K562 (cell line): ENCODE results near the gene NFATC2. TPM values are rescaled to one million over a fixed set of nuclear protein-coding genes. Genes with fewer than 3 reads are reported as not detected.

Experiments used
- BRCA1 ChIP-seq, 2 experiments: fragments of 450-650 bp in 1 of 2; sonication (generic) in 1 of 2; formaldehyde crosslinking in 1 of 2; IDR thresholded peaks; 2 replicates each; pipeline versions ENCODE4 v1.5.0 to v1.6.1; 2017 to 2020; ENCODE audit warnings: mild to moderate bottlenecking in 1 of 2, missing genetic modification reagents in 1 of 2
- CHD1 ChIP-seq: fragments of 200-600 bp; sonication (generic); IDR thresholded peaks from one replicate; pipeline ENCODE4 v1.6.1; 2012; ENCODE audit warnings: mild to moderate bottlenecking, moderate library complexity, low read length, inconsistent platforms
- EP300 ChIP-seq: IDR thresholded peaks from 2 replicates; pipeline ENCODE4 v1.6.1; 2012; ENCODE audit warnings: low read length, improper control_type of control experiment
- HDAC6 ChIP-seq: IDR thresholded peaks from 2 replicates; pipeline ENCODE4 v1.6.1; 2012; ENCODE audit warnings: low read depth, mild to moderate bottlenecking, control low read depth, inconsistent platforms, low read length, moderate library complexity
- IFI16 ChIP-seq: fragments of 250-450 bp; sonication (Bioruptor Pico); IDR thresholded peaks from 2 replicates; pipeline ENCODE4 v2.1.2; 2022; ENCODE audit warnings: mild to moderate bottlenecking, inconsistent platforms
- NCOA6 ChIP-seq: fragments of 450-650 bp; IDR thresholded peaks from 2 replicates; pipeline ENCODE4 v1.6.1; 2017; ENCODE audit warnings: mild to moderate bottlenecking
- RAD51 ChIP-seq: fragments of 450-650 bp; IDR thresholded peaks from 2 replicates; pipeline ENCODE4 v1.7.1; 2016; ENCODE audit warnings: low read depth, mild to moderate bottlenecking, borderline replicate concordance
- RB1 ChIP-seq: fragments of 450-650 bp; IDR thresholded peaks from 2 replicates; pipeline ENCODE4 v1.6.1; 2017; ENCODE audit warnings: low read depth, mild to moderate bottlenecking
- SMAD2 ChIP-seq: fragments of 150-350 bp; IDR thresholded peaks from 2 replicates; pipeline ENCODE4 v1.6.1; 2014; ENCODE audit warnings: low read depth, mild to moderate bottlenecking, low read length
- SMAD4 ChIP-seq: fragments of 250-450 bp; sonication (Bioruptor Pico); conservative IDR thresholded peaks from 2 replicates; pipeline ENCODE4 v1.8.0; 2021; ENCODE audit warnings: inconsistent platforms, mild to moderate bottlenecking, moderate library complexity
- SRSF7 ChIP-seq: fragments of 200-400 bp; formaldehyde crosslinking; optimal IDR thresholded peaks from 2 replicates; pipeline ENCODE3; 2017; ENCODE audit warnings: mild to moderate bottlenecking, low read depth, low read length
- TAF7 ChIP-seq: fragments of 450-650 bp; IDR thresholded peaks from 2 replicates; pipeline ENCODE4 v1.6.1; 2016; ENCODE audit warnings: missing genetic modification characterization, missing compliant biosample characterization
- TEAD1 ChIP-seq, 2 experiments: fragments of 450-650 bp in 1 of 2; sonication (generic) in 1 of 2; formaldehyde crosslinking; IDR thresholded peaks; 2 replicates each; pipeline versions ENCODE4 v1.4.0 to v1.8.0; 2020 to 2022; ENCODE audit warnings: mild to moderate bottlenecking in 2 of 2, missing genetic modification reagents in 1 of 2
- U2AF1 ChIP-seq: fragments of 200-400 bp; formaldehyde crosslinking; optimal IDR thresholded peaks from 2 replicates; pipeline ENCODE3; 2017; ENCODE audit warnings: mild to moderate bottlenecking, low read depth, low read length, moderate library complexity
- ZNF431 ChIP-seq: sonication (generic); formaldehyde crosslinking; IDR thresholded peaks from 2 replicates; pipeline ENCODE4 v1.8.0; 2022; ENCODE audit warnings: mild to moderate bottlenecking, missing genetic modification reagents
- ZNF561 ChIP-seq: fragments of 450-650 bp; formaldehyde crosslinking; conservative IDR thresholded peaks from 2 replicates; pipeline ENCODE4 v1.4.0; 2020; ENCODE audit warnings: mild to moderate bottlenecking, moderate library complexity
- ZNF583 ChIP-seq: fragments of 250-450 bp; sonication (Bioruptor Pico); IDR thresholded peaks from 2 replicates; pipeline ENCODE4 v1.4.0; 2020
- ZNF644 ChIP-seq: fragments of 200-800 bp; sonication (Bioruptor generic); IDR thresholded peaks from 2 replicates; pipeline ENCODE4 v1.6.1; 2016; ENCODE audit warnings: low read depth, missing genetic modification characterization, missing compliant biosample characterization
- ZNF780A ChIP-seq: fragments of 250-450 bp; sonication (Bioruptor Pico); IDR thresholded peaks from 2 replicates; pipeline ENCODE4 v1.5.0; 2021; ENCODE audit warnings: mild to moderate bottlenecking
- ZZZ3 ChIP-seq: fragments of 450-650 bp; IDR thresholded peaks from 2 replicates; pipeline ENCODE4 v1.6.1; 2016; ENCODE audit warnings: antibody characterized with exemption, mild to moderate bottlenecking, moderate library complexity
- polyA plus RNA-seq, 8 experiments: library from polyadenylated mRNA; depleted of rRNA in 4 of 8; stranded (reverse) in 5 of 8; unstranded in 3 of 8; fragments of >200 nt; fragmentation: Nextera tagmentation in 2 of 8; fragmentation: Illumina TruSeq in 1 of 8; extraction: Ambion mirVana in 2 of 8; extraction: Trizol in 1 of 8; gene quantifications; 2 replicates each; pipeline versions ENCODE4 v1.2.1 to v1.2.3, GENCODE V29; 2011 to 2014; ENCODE audit warnings: inconsistent platforms in 1 of 8, missing spikeins in 1 of 8
- total RNA-seq, 7 experiments: library from RNA; depleted of rRNA in 6 of 7; stranded (reverse); fragments of >200 nt in 6 of 7; fragmentation: Illumina TruSeq in 2 of 7; extraction: Trizol in 2 of 7; gene quantifications; 2 replicates each; pipeline versions ENCODE4 v1.2.1 to v1.2.3, GENCODE V29; 2011 to 2021; ENCODE audit warnings: low replicate concordance in 1 of 7
- TF ChIP-seq, protein P1 (sequence below): sonication (generic); formaldehyde crosslinking; IDR thresholded peaks from 2 replicates; pipeline ENCODE4 v1.8.0; 2022; ENCODE audit warnings: mild to moderate bottlenecking, missing genetic modification reagents, borderline replicate concordance
- TF ChIP-seq, protein P2 (sequence below): sonication (generic); formaldehyde crosslinking; IDR thresholded peaks from 2 replicates; pipeline ENCODE4 v1.8.0; 2022; ENCODE audit warnings: missing genetic modification reagents, mild to moderate bottlenecking, borderline replicate concordance
- TF ChIP-seq, protein P3 (sequence below), 3 experiments: fragments of 200-800 bp in 1 of 3; fragments of 250-450 bp in 1 of 3; fragments of 450-650 bp in 1 of 3; sonication (Bioruptor Pico) in 1 of 3; sonication (Bioruptor generic) in 1 of 3; formaldehyde crosslinking in 1 of 3; IDR thresholded peaks; 2 replicates each; pipeline versions ENCODE4 v1.6.1 to v1.8.0; 2016 to 2022; ENCODE audit warnings: mild to moderate bottlenecking in 2 of 3, missing genetic modification characterization in 2 of 3, missing compliant biosample characterization in 1 of 3, moderate library complexity in 1 of 3

The NFATC2 gene
- total and polyA plus RNA-seq, 9 of the 15 experiments (the other 6 are each of a cell fraction or from before 2014, with no cell fraction given): 1.9 to 11.2 (median 3.0) TPM

DNA sequence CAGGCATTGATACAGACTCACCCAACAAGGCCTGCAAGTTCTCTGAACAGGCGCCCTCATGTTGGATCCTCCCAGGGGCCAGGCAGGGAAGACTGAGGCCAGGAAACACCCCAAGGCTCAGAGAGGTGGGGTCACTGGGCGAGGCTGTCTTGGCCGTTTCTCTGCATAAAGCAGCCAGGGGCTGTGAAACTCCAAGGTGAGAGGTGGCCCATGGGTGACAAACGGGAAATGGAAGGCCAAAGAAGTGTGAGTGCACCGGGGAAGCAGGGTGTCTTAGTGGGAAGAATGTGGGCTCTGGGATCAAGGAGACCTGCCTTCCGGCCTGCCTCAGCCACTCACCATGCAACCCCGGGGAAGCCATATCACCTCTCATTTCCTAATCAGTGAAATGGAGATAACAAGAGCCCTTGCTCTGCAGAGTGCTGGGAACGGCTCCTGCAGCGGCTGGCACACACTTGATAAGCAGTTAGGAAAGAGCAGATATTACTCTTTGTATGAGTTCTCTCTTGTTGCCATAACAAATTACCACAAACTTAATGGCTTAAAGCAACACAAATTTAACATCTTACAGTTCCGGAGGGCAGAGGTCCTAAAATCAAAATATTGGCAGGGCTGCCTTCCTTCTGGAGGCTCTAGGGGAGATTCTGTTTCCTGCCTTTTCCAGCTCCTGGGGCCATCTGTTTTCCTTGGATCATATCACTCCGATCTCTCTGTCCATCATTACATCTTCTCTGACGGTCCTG is 168.6 kb downstream of the NFATC2 start (continued):
- TF ChIP-seq, protein P1, sequence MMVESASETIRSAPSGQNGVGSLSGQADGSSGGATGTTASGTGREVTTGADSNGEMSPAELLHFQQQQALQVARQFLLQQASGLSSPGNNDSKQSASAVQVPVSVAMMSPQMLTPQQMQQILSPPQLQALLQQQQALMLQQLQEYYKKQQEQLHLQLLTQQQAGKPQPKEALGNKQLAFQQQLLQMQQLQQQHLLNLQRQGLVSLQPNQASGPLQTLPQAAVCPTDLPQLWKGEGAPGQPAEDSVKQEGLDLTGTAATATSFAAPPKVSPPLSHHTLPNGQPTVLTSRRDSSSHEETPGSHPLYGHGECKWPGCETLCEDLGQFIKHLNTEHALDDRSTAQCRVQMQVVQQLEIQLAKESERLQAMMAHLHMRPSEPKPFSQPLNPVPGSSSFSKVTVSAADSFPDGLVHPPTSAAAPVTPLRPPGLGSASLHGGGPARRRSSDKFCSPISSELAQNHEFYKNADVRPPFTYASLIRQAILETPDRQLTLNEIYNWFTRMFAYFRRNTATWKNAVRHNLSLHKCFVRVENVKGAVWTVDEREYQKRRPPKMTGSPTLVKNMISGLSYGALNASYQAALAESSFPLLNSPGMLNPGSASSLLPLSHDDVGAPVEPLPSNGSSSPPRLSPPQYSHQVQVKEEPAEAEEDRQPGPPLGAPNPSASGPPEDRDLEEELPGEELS (CRISPR knock-in tag): no peak
- TF ChIP-seq BRCA1 (IDR thresholded peaks at IDR 0.05) (no peak), BRCA1 (CRISPR knock-in tag; IDR thresholded peaks at IDR 0.05) (peak; percentile 76; the same call in 1 of the 2 replicates), IFI16 (CRISPR knock-in tag) (no peak), CHD1 (no peak), RB1 (no peak), ZNF561 (CRISPR knock-in tag) (no peak), SMAD2 (no peak), ZNF431 (no peak), SMAD4 (CRISPR knock-in tag) (0 out of 2 replicates have a peak, but pooled peaks have one; percentile 38), ZZZ3 (no peak), ZNF780A (no peak), TAF7 (no peak), TEAD1 (CRISPR knock-in tag; IDR thresholded peaks at IDR 0.05) (no peak; a peak in 1 of 4 replicates), ZNF583 (no peak), HDAC6 (no peak), ZNF644 (peak; percentile 45; the same call in 1 of the 2 replicates), U2AF1 (no peak), RAD51 (no peak), EP300 (peak; percentile 84), NCOA6 (no peak), SRSF7 (no peak)
- TF ChIP-seq, protein P2, sequence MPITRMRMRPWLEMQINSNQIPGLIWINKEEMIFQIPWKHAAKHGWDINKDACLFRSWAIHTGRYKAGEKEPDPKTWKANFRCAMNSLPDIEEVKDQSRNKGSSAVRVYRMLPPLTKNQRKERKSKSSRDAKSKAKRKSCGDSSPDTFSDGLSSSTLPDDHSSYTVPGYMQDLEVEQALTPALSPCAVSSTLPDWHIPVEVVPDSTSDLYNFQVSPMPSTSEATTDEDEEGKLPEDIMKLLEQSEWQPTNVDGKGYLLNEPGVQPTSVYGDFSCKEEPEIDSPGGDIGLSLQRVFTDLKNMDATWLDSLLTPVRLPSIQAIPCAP (CRISPR knock-in tag): no peak
- TF ChIP-seq, protein P3, sequence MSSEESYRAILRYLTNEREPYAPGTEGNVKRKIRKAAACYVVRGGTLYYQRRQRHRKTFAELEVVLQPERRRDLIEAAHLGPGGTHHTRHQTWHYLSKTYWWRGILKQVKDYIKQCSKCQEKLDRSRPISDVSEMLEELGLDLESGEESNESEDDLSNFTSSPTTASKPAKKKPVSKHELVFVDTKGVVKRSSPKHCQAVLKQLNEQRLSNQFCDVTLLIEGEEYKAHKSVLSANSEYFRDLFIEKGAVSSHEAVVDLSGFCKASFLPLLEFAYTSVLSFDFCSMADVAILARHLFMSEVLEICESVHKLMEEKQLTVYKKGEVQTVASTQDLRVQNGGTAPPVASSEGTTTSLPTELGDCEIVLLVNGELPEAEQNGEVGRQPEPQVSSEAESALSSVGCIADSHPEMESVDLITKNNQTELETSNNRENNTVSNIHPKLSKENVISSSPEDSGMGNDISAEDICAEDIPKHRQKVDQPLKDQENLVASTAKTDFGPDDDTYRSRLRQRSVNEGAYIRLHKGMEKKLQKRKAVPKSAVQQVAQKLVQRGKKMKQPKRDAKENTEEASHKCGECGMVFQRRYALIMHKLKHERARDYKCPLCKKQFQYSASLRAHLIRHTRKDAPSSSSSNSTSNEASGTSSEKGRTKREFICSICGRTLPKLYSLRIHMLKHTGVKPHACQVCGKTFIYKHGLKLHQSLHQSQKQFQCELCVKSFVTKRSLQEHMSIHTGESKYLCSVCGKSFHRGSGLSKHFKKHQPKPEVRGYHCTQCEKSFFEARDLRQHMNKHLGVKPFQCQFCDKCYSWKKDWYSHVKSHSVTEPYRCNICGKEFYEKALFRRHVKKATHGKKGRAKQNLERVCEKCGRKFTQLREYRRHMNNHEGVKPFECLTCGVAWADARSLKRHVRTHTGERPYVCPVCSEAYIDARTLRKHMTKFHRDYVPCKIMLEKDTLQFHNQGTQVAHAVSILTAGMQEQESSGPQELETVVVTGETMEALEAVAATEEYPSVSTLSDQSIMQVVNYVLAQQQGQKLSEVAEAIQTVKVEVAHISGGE (CRISPR knock-in tag; IDR thresholded peaks at IDR 0.05): no peak
